H1 (cell line): ENCODE data around the gene MSI1. TPM values are rescaled to one million over a fixed set of nuclear protein-coding genes. Genes with fewer than 3 reads are reported as not detected.
A peak's percentile ranks its signal among the peaks of the same experiment; 100 is the strongest.

ENCODE experiments used
- CTCF ChIA-PET: fragments of 300-600 bp; sonication (Branson Sonifier 250); formaldehyde crosslinking; loops from one replicate; lab custom pipeline; 2021; ENCODE audit not compliant: partially characterized antibody; lab: Charles Lee
- POLR2A ChIA-PET: fragments of 300-600 bp; sonication (Branson Sonifier 250); formaldehyde crosslinking; loops from one replicate; lab custom pipeline; 2021; ENCODE audit warnings: inconsistent platforms; ENCODE audit not compliant: partially characterized antibody; lab: Charles Lee
- DNase-seq, 2 experiments: peaks; one replicate each; pipeline versions ENCODE4 v3.0.0 to v3.0.0-alpha.2; 2010 to 2022; ENCODE audit warnings: low spot score in 2 of 2, low read depth in 1 of 2, mixed read lengths in 1 of 2
- FAIRE-seq: peaks from 2 replicates; lab custom pipeline; 2011; peaks lifted over from hg19 to GRCh38; lab: Jason Lieb, UNC
- H2AFZ ChIP-seq: 2 replicates; pipeline ENCODE4 v1.8.1; 2012; ENCODE audit warnings: low read length, inconsistent platforms
- H2AK5ac ChIP-seq: 2 replicates; pipeline ENCODE4 v1.6.1; 2013; ENCODE audit warnings: low read depth, low read length
- H2BK120ac ChIP-seq: replicated peaks from 2 replicates; pipeline ENCODE3; 2013; ENCODE audit warnings: low read depth, low read length, inconsistent platforms
- H2BK12ac ChIP-seq: 2 replicates; pipeline ENCODE4 v1.6.1; 2013; ENCODE audit warnings: low read depth, low read length
- H2BK15ac ChIP-seq: 2 replicates; pipeline ENCODE4 v1.6.1; 2013; ENCODE audit warnings: low read length
- H2BK20ac ChIP-seq: 2 replicates; pipeline ENCODE4 v1.6.1; 2013; ENCODE audit warnings: low read length
- H2BK5ac ChIP-seq: 2 replicates; pipeline ENCODE4 v1.6.1; 2013; ENCODE audit warnings: low read depth, low read length
- H3K14ac ChIP-seq: 2 replicates; pipeline ENCODE4 v1.6.1; 2013; ENCODE audit warnings: inconsistent platforms; ENCODE audit not compliant: insufficient read length
- H3K18ac ChIP-seq: 2 replicates; pipeline ENCODE4 v1.6.1; 2013; ENCODE audit warnings: low read length; ENCODE audit errors: extremely low read depth
- H3K23ac ChIP-seq: 2 replicates; pipeline ENCODE4 v1.6.1; 2013; ENCODE audit warnings: inconsistent platforms; ENCODE audit not compliant: insufficient read length
- H3K23me2 ChIP-seq: 2 replicates; pipeline ENCODE4 v1.6.1; 2013; ENCODE audit warnings: low read depth, low read length
- H3K27ac ChIP-seq: 2 replicates; pipeline ENCODE4 v1.6.1; 2011; ENCODE audit warnings: low read depth, low read length, inconsistent platforms
- H3K27me3 ChIP-seq, 4 experiments: replicated peaks in 1 of 4; 1 replicate in 1 of 4; 2 replicates in 3 of 4; pipeline versions ENCODE4 v1.6.1 to v1.8.1; 2011 to 2013; ENCODE audit warnings: low read length in 3 of 4, mild to moderate bottlenecking in 3 of 4, inconsistent platforms in 2 of 4, mixed read lengths in 2 of 4, moderate library complexity in 1 of 4; ENCODE audit not compliant: control insufficient read depth in 3 of 4, insufficient read depth in 3 of 4; ENCODE audit errors: extremely low read depth in 1 of 4
- H3K36me3 ChIP-seq, 4 experiments: 2 replicates each; pipeline versions ENCODE4 v1.6.1 to v1.8.1; 2011 to 2013; ENCODE audit warnings: mild to moderate bottlenecking in 4 of 4, low read length in 3 of 4, moderate library complexity in 2 of 4, control low read depth in 1 of 4, inconsistent platforms in 1 of 4; ENCODE audit not compliant: insufficient read depth in 4 of 4, control insufficient read depth in 2 of 4
- H3K4ac ChIP-seq: replicated peaks from 2 replicates; pipeline ENCODE3; 2013; ENCODE audit warnings: low read length, low read depth, mixed read lengths, inconsistent platforms; ENCODE audit not compliant: insufficient read length
- H3K4me1 ChIP-seq, 4 experiments: replicated peaks in 1 of 4; 1 replicate in 1 of 4; 2 replicates in 3 of 4; pipeline versions ENCODE4 v1.6.1 to v1.8.1; 2011 to 2013; ENCODE audit warnings: low read length in 3 of 4, inconsistent platforms in 2 of 4, mixed read lengths in 1 of 4; ENCODE audit not compliant: insufficient read depth in 4 of 4, control insufficient read depth in 3 of 4
- H3K4me2 ChIP-seq, 2 experiments: 2 replicates each; pipeline versions ENCODE4 v1.6.1 to v1.8.1; 2011 to 2013; ENCODE audit warnings: low read depth in 2 of 2, low read length in 2 of 2, control low read depth in 1 of 2, inconsistent platforms in 1 of 2, mild to moderate bottlenecking in 1 of 2; ENCODE audit not compliant: insufficient read depth in 1 of 2
- H3K4me3 ChIP-seq, 4 experiments: fragments of 200-600, 300-600 bp in 1 of 4; sonication (generic), shearing (Covaris generic), sonication (Bioruptor Twin) in 1 of 4; 2 replicates each; pipeline versions ENCODE4 v1.5.1 to v1.8.1; 2011 to 2016; ENCODE audit warnings: low read length in 4 of 4, low read depth in 3 of 4, control low read depth in 2 of 4, inconsistent platforms in 2 of 4, mild to moderate bottlenecking in 2 of 4, mixed read lengths in 1 of 4, moderate library complexity in 1 of 4; ENCODE audit not compliant: insufficient read depth in 2 of 4; ENCODE audit errors: extremely low read depth in 1 of 4
- H3K56ac ChIP-seq: replicated peaks from 2 replicates; pipeline ENCODE3; 2013; ENCODE audit warnings: low read depth, mild to moderate bottlenecking, mixed read lengths, low read length, inconsistent platforms; ENCODE audit not compliant: insufficient read length
- H3K79me1 ChIP-seq: 2 replicates; pipeline ENCODE4 v1.6.1; 2013; ENCODE audit warnings: low read depth, low read length, control low read depth
- H3K79me2 ChIP-seq, 2 experiments: 2 replicates each; pipeline versions ENCODE4 v1.6.1 to v1.8.1; 2012 to 2013; ENCODE audit warnings: low read length in 2 of 2, mild to moderate bottlenecking in 2 of 2, inconsistent platforms in 1 of 2; ENCODE audit not compliant: insufficient read depth in 2 of 2, control insufficient read depth in 1 of 2
- H3K9ac ChIP-seq, 4 experiments: replicated peaks in 1 of 4; 1 replicate in 1 of 4; 2 replicates in 3 of 4; pipeline versions ENCODE4 v1.6.1 to v1.8.1; 2011 to 2013; ENCODE audit warnings: low read depth in 3 of 4, low read length in 3 of 4, control low read depth in 2 of 4, mild to moderate bottlenecking in 2 of 4, moderate library complexity in 2 of 4, inconsistent platforms in 1 of 4; ENCODE audit errors: extremely low read depth in 1 of 4
- H3K9me3 ChIP-seq, 2 experiments: 2 replicates each; pipeline versions ENCODE4 v1.6.1 to v1.8.1; 2012 to 2013; ENCODE audit warnings: mild to moderate bottlenecking in 2 of 2, moderate library complexity in 2 of 2, control low read depth in 1 of 2, inconsistent platforms in 1 of 2, low read depth in 1 of 2, low read length in 1 of 2, mixed read lengths in 1 of 2; ENCODE audit not compliant: insufficient read depth in 2 of 2
- H4K20me1 ChIP-seq, 2 experiments: replicated peaks in 1 of 2; 2 replicates each; pipeline versions ENCODE3 to v1.8.1; 2011 to 2013; ENCODE audit warnings: inconsistent platforms in 2 of 2, low read length in 2 of 2, mild to moderate bottlenecking in 1 of 2; ENCODE audit not compliant: insufficient read depth in 2 of 2, control insufficient read depth in 1 of 2
- H4K5ac ChIP-seq: 2 replicates; pipeline ENCODE4 v1.6.1; 2013; ENCODE audit warnings: low read length, low read depth, mixed read lengths, inconsistent platforms; ENCODE audit not compliant: insufficient read length
- H4K8ac ChIP-seq: 2 replicates; pipeline ENCODE4 v1.8.0; 2013; ENCODE audit warnings: mild to moderate bottlenecking, moderate library complexity, low read length, inconsistent platforms; ENCODE audit not compliant: insufficient read depth; ENCODE audit errors: extremely low read depth
- H4K91ac ChIP-seq: replicated peaks from 2 replicates; pipeline ENCODE3; 2013; ENCODE audit warnings: low read length, mixed read lengths, inconsistent platforms; ENCODE audit not compliant: insufficient read length
- ASH2L ChIP-seq: fragments of 200-600, 300-600 bp; sonication (generic); IDR thresholded peaks from one replicate; pipeline ENCODE4 v1.7.1; 2017; ENCODE audit warnings: low read length
- CBX5 ChIP-seq: fragments of 300-800, 300-1000 bp; sonication (generic); IDR thresholded peaks from 2 replicates; pipeline ENCODE4 v1.7.1; 2016; ENCODE audit warnings: antibody characterized with exemption, low read length, low read depth
- CEBPB ChIP-seq: IDR thresholded peaks from 2 replicates; pipeline ENCODE4 v1.6.1; 2012; ENCODE audit warnings: low read depth, low read length
- FOSL1 ChIP-seq: IDR thresholded peaks from 2 replicates; pipeline ENCODE4 v1.6.1; 2011; ENCODE audit warnings: mild to moderate bottlenecking, low read depth, low read length, moderate library complexity; ENCODE audit not compliant: insufficient read depth
- JUND ChIP-seq: IDR thresholded peaks from 2 replicates; pipeline ENCODE4 v1.6.1; 2011; ENCODE audit warnings: mild to moderate bottlenecking, improper control_type of control experiment, low read length
- KDM1A ChIP-seq: fragments of 200-600, 300-600 bp; sonication (generic); IDR thresholded peaks from 2 replicates; pipeline ENCODE4 v1.7.1; 2016; ENCODE audit warnings: mild to moderate bottlenecking, low read length, borderline replicate concordance
- KDM5A ChIP-seq: fragments of 200-600 bp; IDR thresholded peaks from 2 replicates; pipeline ENCODE4 v1.7.1; 2012; ENCODE audit warnings: mild to moderate bottlenecking, low read length, inconsistent platforms, mixed read lengths
- NRF1 ChIP-seq: IDR thresholded peaks from 2 replicates; pipeline ENCODE4 v1.6.1; 2011; ENCODE audit warnings: mild to moderate bottlenecking, low read depth, low read length, improper control_type of control experiment
- RAD21 ChIP-seq, 2 experiments: IDR thresholded peaks in 1 of 2; conservative IDR thresholded peaks in 1 of 2; 2 replicates each; pipeline ENCODE4 v1.6.1; 2011; ENCODE audit warnings: low read depth in 2 of 2, low read length in 2 of 2, improper control_type of control experiment in 1 of 2, inconsistent platforms in 1 of 2, mild to moderate bottlenecking in 1 of 2, moderate library complexity in 1 of 2
- RNF2 ChIP-seq: fragments of 200-900, 300-1000 bp; sonication (generic); IDR thresholded peaks from 2 replicates; pipeline ENCODE4 v1.7.1; 2016; ENCODE audit warnings: borderline replicate concordance, low read depth, mild to moderate bottlenecking, antibody characterized with exemption, low read length; ENCODE audit not compliant: poor library complexity, severe bottlenecking; ENCODE audit errors: missing control alignments
- RXRA ChIP-seq: IDR thresholded peaks from 2 replicates; pipeline ENCODE4 v1.6.1; 2011; ENCODE audit warnings: low read depth, mild to moderate bottlenecking, low read length, moderate library complexity; ENCODE audit not compliant: insufficient read depth
- SIX5 ChIP-seq: IDR thresholded peaks from 2 replicates; pipeline ENCODE4 v1.6.1; 2011; ENCODE audit warnings: mild to moderate bottlenecking, low read depth, low read length
- SP1 ChIP-seq: IDR thresholded peaks from 2 replicates; pipeline ENCODE4 v1.6.1; 2011; ENCODE audit warnings: low read depth, low read length
- SP2 ChIP-seq: IDR thresholded peaks from 2 replicates; pipeline ENCODE4 v1.6.1; 2012; ENCODE audit warnings: mild to moderate bottlenecking, low read length, inconsistent platforms
- WGBS, 2 experiments: shearing (Covaris generic) in 1 of 2; methylation state at CpG; one replicate each; pipeline versions ENCODE4 v1.1.6 to v1.1.7; 2013 to 2015; ENCODE audit warnings: low lambda C conversion rate in 2 of 2, mixed read lengths in 2 of 2, inconsistent platforms in 1 of 2, low coverage in 1 of 2, missing lambda C conversion rate in 1 of 2; ENCODE audit not compliant: insufficient replicate concordance in 2 of 2, insufficient coverage in 1 of 2, insufficient read length in 1 of 2; ENCODE audit errors: extremely low coverage in 1 of 2, missing lambda C conversion rate in 1 of 2; 5-methylcytosine and 5-hydroxymethylcytosine counted together
- polyA plus RNA-seq, 7 experiments: library from polyadenylated mRNA; depleted of rRNA in 3 of 7; stranded (reverse) in 5 of 7; unstranded in 2 of 7; fragments of >200 nt in 5 of 7; fragments of 200-250 nt in 2 of 7; gene quantifications; 1 replicate in 5 of 7; 2 replicates in 1 of 7; 4 replicates in 1 of 7; pipeline versions ENCODE4 v1.2.1 to v1.2.3, GENCODE V29; 2011 to 2013; ENCODE audit warnings: missing spikeins in 2 of 7, mixed read lengths in 2 of 7
- total RNA-seq: library from RNA; stranded (reverse); fragmentation: NEBNext Ultra II Directional; extraction: Animal tissue kit (Norgen Biotek cat#: 25700); gene quantifications from 2 replicates; pipeline ENCODE4 v1.2.1, GENCODE V29; 2021

The MSI1 gene
- total and polyA plus RNA-seq, 2 of the 8 experiments (the other 6 are each of a cell fraction or from before 2014, with no cell fraction given), result 13.5 to 51.9 TPM

DNA sequence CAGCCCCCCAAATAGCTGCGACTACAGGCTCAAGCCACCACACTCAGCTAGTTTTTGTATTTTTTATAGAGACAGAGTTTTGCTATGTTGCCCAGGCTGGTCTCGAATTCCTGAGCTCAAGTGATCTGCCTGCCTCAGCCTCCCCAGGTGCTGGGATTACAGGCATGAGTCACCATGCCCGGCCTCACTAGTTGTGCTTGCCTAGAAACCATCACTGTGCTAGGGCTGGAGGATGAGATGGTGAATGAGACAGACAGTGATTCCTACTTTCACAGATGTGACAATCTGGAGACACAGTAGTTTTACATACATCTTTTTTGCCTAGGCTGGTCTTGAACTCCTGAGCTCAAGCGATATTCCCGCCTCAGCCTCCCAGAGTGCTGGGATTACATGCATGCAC lies 7.5 kb upstream of the MSI1 start:
- Histone ChIP-seq H3K79me2 (no peaks in the 10 kb centered on the region), H3K23ac (no peak overlapping the region), H2BK15ac (no peak overlapping the region), H3K4me2 (no peak overlapping the region), H2BK120ac (no peak overlapping the region), H3K4me3 (no peak overlapping the region), H2BK5ac (peak overlapping the region; percentile 60; the same call in 1 of the 2 replicates), H2AFZ (no peak overlapping the region), H3K79me1 (no peaks in the 10 kb centered on the region; the same call in 1 of the 2 replicates), H4K91ac (no peak overlapping the region), H3K9ac (no peak overlapping the region), H3K27ac (no peak overlapping the region), H3K36me3 (no peaks in the 10 kb centered on the region), H2BK20ac (0 out of 2 replicates have a peak overlapping the region, but pooled peaks have one; percentile 41), H3K14ac (no peak overlapping the region), H4K20me1 (no peaks in the 10 kb centered on the region), H3K18ac (peak overlapping the region; percentile 24; the same call in 1 of the 2 replicates), H3K27me3 (peaks cover 0 to 2% (median 1%) of the 10 kb centered on the region in 4 experiments; a peak in 4 of 7 replicates), H4K5ac (no peak overlapping the region), H3K56ac (no peak overlapping the region), H2AK5ac (no peak overlapping the region), H2BK12ac (peak overlapping the region; percentile 40), H3K4me1 (peaks cover 0 to 14% (median 8%) of the 10 kb centered on the region in 4 experiments), H3K4ac (no peak overlapping the region), H4K8ac (no peak overlapping the region), H3K9me3 (no peaks in the 10 kb centered on the region), H3K23me2 (no peaks in the 10 kb centered on the region)
- DNase-seq (no peak), FAIRE-seq (no peak)
- CTCF ChIA-PET, result interaction anchor here (0.7 to 3.0 kb wide), 12 partner anchors 9 to 56 kb away, joined by 3 to 37 read pairs (median 5); no protein-coding TSS in a partner anchor
- POLR2A ChIA-PET, result interaction anchor here (1.2 to 8.1 kb wide), 6 partner anchors 8 to 84 kb away, joined by 3 to 78 read pairs (median 12); partner anchors contain the start of genes RNU4-1 and RNU4-2
- no peak for TF ChIP-seq KDM1A
- no peak for TF ChIP-seq NRF1
- no peak for TF ChIP-seq RXRA
- TF ChIP-seq RNF2, result no peak
- TF ChIP-seq SP2, result no peak
- TF ChIP-seq KDM5A, result no peak
- no peak for TF ChIP-seq JUND
- TF ChIP-seq FOSL1, result no peak
- TF ChIP-seq SP1, result no peak
- TF ChIP-seq RAD21 (IDR thresholded peaks at IDR 0.05 in 1 of 2, conservative IDR thresholded peaks at IDR 0.05 in 1 of 2; ENCODE audit: low read depth in 2 of 2, low read length in 2 of 2), result no peak
- TF ChIP-seq CEBPB, result no peak
- no peak for TF ChIP-seq CBX5
- TF ChIP-seq ASH2L, result no peak
- no peak for TF ChIP-seq SIX5
- 72% methylated on average over 5 of the region's 5 CpGs; no CpG with 5 or more reads in 1 of the 2 experiments for WGBS, 2 experiments
